Panc1 (cell line): ENCODE data around the gene DDIAS. TPM values are rescaled to one million over a fixed set of nuclear protein-coding genes. Genes with fewer than 3 reads are reported as not detected.
"Not testable (repeated sequence)": the region's sequence is repeated elsewhere in the genome, so short reads cannot be mapped to it uniquely, and the experiment has no call there.

Experiments
- ATAC-seq: fragments of 200-7000 bp; cut with Tn5 transposase; 2 replicates; pipeline ENCODE4 v1.9.1; 2020; ENCODE audit warnings: mild to moderate bottlenecking, moderate library complexity
- BruUV-seq: library from RNA; stranded (reverse); fragments of 400-500 nt; replicated peaks from 2 replicates; lab custom pipeline; 2021; lab: Mats Ljungman, UMichigan
- CTCF ChIA-PET: fragments of 300-600 bp; sonication (Branson Sonifier 250); formaldehyde crosslinking; loops from one replicate; lab custom pipeline; 2022; ENCODE audit warnings: antibody characterized with exemption; lab: Charles Lee
- POLR2A ChIA-PET: fragments of 300-600 bp; sonication (Branson Sonifier 250); formaldehyde crosslinking; loops from one replicate; lab custom pipeline; 2022; ENCODE audit warnings: antibody characterized with exemption; lab: Charles Lee
- DNase-seq: peaks from one replicate; pipeline ENCODE4 v3.0.0-alpha.2; 2010; ENCODE audit warnings: low read depth, low spot score
- H3K27ac ChIP-seq: 2 replicates; pipeline ENCODE4 v1.5.1; 2011; ENCODE audit warnings: mild to moderate bottlenecking, low read length, inconsistent platforms
- H3K27me3 ChIP-seq: fragments of 200-500 bp; sonication (Bioruptor generic); 2 replicates; pipeline ENCODE4 v1.6.0; 2014; ENCODE audit warnings: low read length, inconsistent platforms; ENCODE audit not compliant: control insufficient read depth, insufficient read depth
- H3K36me3 ChIP-seq: fragments of 200-500 bp; sonication (Bioruptor generic); 2 replicates; pipeline ENCODE4 v1.5.1; 2014; ENCODE audit warnings: inconsistent platforms, mild to moderate bottlenecking, low read length, moderate library complexity; ENCODE audit not compliant: control insufficient read depth, insufficient read depth
- H3K4me1 ChIP-seq: 2 replicates; pipeline ENCODE4 v1.5.1; 2011; ENCODE audit warnings: inconsistent platforms, mild to moderate bottlenecking, low read length, moderate library complexity; ENCODE audit not compliant: control insufficient read depth, insufficient read depth
- H3K4me3 ChIP-seq, 2 experiments: 2 replicates each; pipeline ENCODE4 v1.5.1; 2011 to 2012; ENCODE audit warnings: low read depth in 2 of 2, low read length in 2 of 2, mild to moderate bottlenecking in 2 of 2, inconsistent platforms in 1 of 2, moderate library complexity in 1 of 2
- H3K9me3 ChIP-seq: fragments of 200-500 bp; sonication (Bioruptor generic); 2 replicates; pipeline ENCODE4 v1.5.1; 2014; ENCODE audit warnings: low read depth, mild to moderate bottlenecking, inconsistent platforms, low read length, moderate library complexity; ENCODE audit not compliant: control insufficient read depth, insufficient read depth
- POLR2AphosphoS5 ChIP-seq: IDR thresholded peaks from 2 replicates; pipeline ENCODE4 v1.6.1; 2012; ENCODE audit warnings: mild to moderate bottlenecking, low read depth, low read length, moderate library complexity
- SIN3A ChIP-seq: IDR thresholded peaks from 2 replicates; pipeline ENCODE4 v1.6.1; 2012; ENCODE audit warnings: low read depth, mild to moderate bottlenecking, low read length, moderate library complexity, borderline replicate concordance; ENCODE audit not compliant: insufficient read depth
- in situ Hi-C: cut with HindIII; loops from 2 replicates; pipeline ENCODE4 v1.10.0; 2016; ENCODE audit warnings: low sequenced_read_pairs, low pct_unique_long_range_greater_than_20kb
- intact Hi-C: fragments of 100-400 bp; cut with micrococcal nuclease; formaldehyde crosslinking; loops from one replicate; pipeline ENCODE4 v1.10.0; 2022; ENCODE audit not compliant: unreplicated experiment
- total RNA-seq: library from RNA; stranded (reverse); gene quantifications from one replicate; pipeline ENCODE4 v1.2.1, GENCODE V29; 2021; ENCODE audit not compliant: unreplicated experiment

Gene DDIAS
- total RNA-seq, 1 experiment from 2014 or later = 22.9 TPM

DNA sequence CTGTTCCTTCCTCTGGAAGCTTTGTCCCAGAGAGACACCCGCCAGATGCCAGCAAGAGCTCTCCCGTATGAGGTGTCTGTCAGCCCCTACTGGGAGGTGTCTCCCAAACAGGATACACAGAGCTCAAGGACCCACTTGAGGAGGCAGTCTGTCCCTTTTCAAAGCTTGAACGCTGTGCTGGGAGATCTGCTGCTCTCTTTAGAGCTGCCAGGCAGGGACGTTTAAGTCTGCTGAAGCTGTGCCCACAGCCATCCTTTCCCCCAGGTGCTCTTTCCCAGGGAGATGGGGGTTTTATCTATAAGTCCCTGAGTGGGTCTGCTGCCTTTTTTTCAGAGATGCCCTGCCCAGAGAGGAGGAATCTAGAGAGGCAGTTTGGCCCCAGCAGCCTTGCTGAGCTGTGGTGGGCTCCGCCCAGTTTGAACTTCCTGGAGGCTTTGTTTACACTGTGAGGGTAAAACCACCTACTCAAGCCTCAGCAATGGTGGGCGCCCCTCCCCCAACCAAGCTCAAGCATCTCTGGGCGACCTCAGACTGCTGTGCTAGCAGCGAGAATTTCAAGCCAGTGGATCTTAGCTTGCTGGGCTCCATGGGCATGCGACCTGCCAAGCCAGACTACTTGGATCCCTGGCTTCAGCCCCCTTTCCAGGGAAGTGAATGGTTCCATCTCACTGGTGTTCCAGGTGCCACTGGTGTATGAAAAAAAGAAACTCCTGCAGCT is 54.4 kb downstream of the DDIAS start:
- H3K27ac ChIP-seq, DNase-seq, intact Hi-C loops, in situ Hi-C loops, BruUV-seq, H3K9me3 ChIP-seq, H3K4me1 ChIP-seq, H3K27me3 ChIP-seq, CTCF ChIA-PET, H3K4me3 ChIP-seq, ATAC-seq, H3K36me3 ChIP-seq: not testable (repeated sequence)
- POLR2A ChIA-PET = interaction anchor here (0.6 kb wide), 1 partner anchor 107 kb away, joined by 6 read pairs; no protein-coding TSS in a partner anchor

GRCh38 chr11:82959987-82960778 is 58.6 kb downstream of the DDIAS start:
- H3K36me3 ChIP-seq = no peaks in the 10 kb centered on the region

GRCh38 chr11:82960779-82961143 is 59.2 kb downstream of the DDIAS start:
- Histone ChIP-seq H3K27ac (no peak overlapping the region), H3K9me3 (no peaks in the 10 kb centered on the region), H3K27me3 (no peaks in the 10 kb centered on the region), H3K36me3 (no peaks in the 10 kb centered on the region), H3K4me1 (no peaks in the 10 kb centered on the region), H3K4me3 (no peak overlapping the region)
- POLR2A ChIA-PET = interaction anchor here (0.7 kb wide), 1 partner anchor 92 kb away, joined by 3 read pairs; no protein-coding TSS in a partner anchor
- in situ Hi-C loops = no loop called here
- DNase-seq (no peak), ATAC-seq (no peak)
- TF ChIP-seq POLR2AphosphoS5 = no peak
- no TSS peak for BruUV-seq
- intact Hi-C loops = no loop called here
- CTCF ChIA-PET = no interaction called here

More at GRCh38 chr11:82959987-82960778, 58.6 kb downstream of the DDIAS start:
- no peaks in the 10 kb centered on the region for H3K27me3 ChIP-seq
- ChIA-PET CTCF (no interaction called here), POLR2A (interaction anchor here (0.7 kb wide), 1 partner anchor 92 kb away, joined by 3 read pairs; no protein-coding TSS in a partner anchor)
- in situ Hi-C loops (no loop called here), intact Hi-C loops (no loop called here)
- H3K4me3 ChIP-seq = no peak overlapping the region
- ATAC-seq = no peak
- DNase-seq = no peak
- H3K9me3 ChIP-seq = no peaks in the 10 kb centered on the region
- no peak for TF ChIP-seq SIN3A
- no peak overlapping the region for H3K27ac ChIP-seq
- H3K4me1 ChIP-seq = no peaks in the 10 kb centered on the region
- no TSS peak for BruUV-seq

DNA sequence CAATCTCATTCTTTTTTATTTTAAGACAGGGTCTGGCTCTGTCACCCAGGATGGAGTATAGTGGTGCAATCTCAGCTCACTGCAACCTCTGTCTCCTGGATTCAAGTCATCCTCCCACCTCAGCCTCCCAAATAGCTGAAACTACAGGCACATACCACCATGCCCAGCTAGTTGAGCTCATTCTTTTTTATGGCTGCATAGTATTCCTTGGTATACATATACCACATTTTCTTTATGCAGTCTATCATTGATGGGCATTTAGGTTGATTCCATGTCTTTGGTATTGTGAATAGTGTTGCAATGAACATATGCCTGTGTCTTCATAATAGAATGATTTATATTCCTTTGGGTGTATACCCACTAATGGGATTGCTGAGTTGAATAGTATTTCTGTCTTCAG is 60.5 kb downstream of the DDIAS start:
- H3K36me3 ChIP-seq, H3K27me3 ChIP-seq, in situ Hi-C loops, H3K4me3 ChIP-seq, DNase-seq, H3K27ac ChIP-seq, intact Hi-C loops, H3K4me1 ChIP-seq, H3K9me3 ChIP-seq, POLR2A ChIA-PET, ATAC-seq, BruUV-seq, CTCF ChIA-PET: not testable (repeated sequence)
